Ishikawa (cell line): Measurements from ENCODE around the gene MED4.

Experiments used
- CEBPB ChIP-seq: IDR thresholded peaks from 2 replicates; pipeline ENCODE4 v1.6.1; 2012
- CREB1 ChIP-seq: IDR thresholded peaks from 2 replicates; pipeline ENCODE4 v1.6.1; 2012; ENCODE audit warnings: low read depth
- EGR1 ChIP-seq: IDR thresholded peaks from 2 replicates; pipeline ENCODE4 v1.6.1; 2012
- EP300 ChIP-seq: IDR thresholded peaks from 2 replicates; pipeline ENCODE4 v1.6.1; 2012; ENCODE audit warnings: borderline replicate concordance
- FOXM1 ChIP-seq: IDR thresholded peaks from 2 replicates; pipeline ENCODE4 v1.6.1; 2012; ENCODE audit warnings: low read depth, borderline replicate concordance
- NFIC ChIP-seq: IDR thresholded peaks from 2 replicates; pipeline ENCODE4 v1.6.1; 2012
- RAD21 ChIP-seq: IDR thresholded peaks from 2 replicates; pipeline ENCODE4 v1.6.1; 2012; ENCODE audit warnings: low read depth
- TAF1 ChIP-seq: IDR thresholded peaks from 2 replicates; pipeline ENCODE4 v1.6.1; 2012; ENCODE audit warnings: low read depth, mild to moderate bottlenecking
- TCF12 ChIP-seq: IDR thresholded peaks from 2 replicates; pipeline ENCODE4 v1.6.1; 2012; ENCODE audit warnings: low read depth
- TEAD4 ChIP-seq: IDR thresholded peaks from 2 replicates; pipeline ENCODE4 v1.6.1; 2012
- YY1 ChIP-seq: IDR thresholded peaks from 2 replicates; pipeline ENCODE4 v1.6.1; 2012; ENCODE audit warnings: low read depth
- ZBTB7A ChIP-seq: IDR thresholded peaks from 2 replicates; pipeline ENCODE4 v1.6.1; 2012; ENCODE audit warnings: low read depth
- TF ChIP-seq, protein P1 (sequence below): IDR thresholded peaks from 2 replicates; pipeline ENCODE4 v1.6.1; 2012; ENCODE audit warnings: low read depth, mild to moderate bottlenecking
- TF ChIP-seq, protein P2 (sequence below): IDR thresholded peaks from 2 replicates; pipeline ENCODE4 v1.6.1; 2012
- TF ChIP-seq, protein P3 (sequence below): IDR thresholded peaks from 2 replicates; pipeline ENCODE4 v1.6.1; 2012

Gene MED4

DNA sequence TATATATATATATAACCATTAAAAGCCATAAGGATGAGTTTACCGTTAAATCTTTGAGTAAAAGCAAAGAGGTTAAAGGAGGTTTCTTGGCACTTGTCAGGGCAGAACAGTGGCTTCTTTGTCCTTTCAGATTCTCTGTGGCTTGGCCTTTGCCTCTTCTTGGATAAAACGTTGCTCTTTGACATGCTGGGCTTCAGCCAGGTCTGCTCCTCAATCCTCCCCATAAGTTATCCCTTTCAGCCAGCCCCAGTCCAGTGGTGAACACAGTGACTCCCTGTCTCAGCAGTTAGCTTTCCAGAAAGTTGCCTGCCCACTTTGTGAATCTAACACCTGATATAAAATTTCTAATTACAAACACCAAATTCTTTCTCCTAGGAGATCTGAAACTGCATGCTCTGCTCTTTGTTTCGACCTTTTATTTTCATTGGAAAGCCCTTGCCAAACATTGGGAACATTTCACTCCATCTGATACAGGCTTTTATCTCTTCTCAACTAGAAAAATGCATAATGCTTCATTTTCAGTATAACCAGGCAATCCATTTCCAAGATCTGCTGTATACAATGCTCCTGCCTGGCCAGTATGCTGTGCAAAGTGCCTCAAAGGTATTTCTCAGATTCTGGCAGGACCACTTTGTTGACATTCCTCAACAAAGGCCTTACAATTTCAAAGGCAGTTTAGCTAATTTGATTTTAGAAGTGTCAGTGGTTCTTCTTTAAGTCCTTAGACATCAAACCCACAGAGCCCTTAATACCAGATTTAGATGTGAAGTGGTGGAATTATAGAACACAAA is 16.2 kb upstream of the MED4 start:
- TF ChIP-seq, protein P1, sequence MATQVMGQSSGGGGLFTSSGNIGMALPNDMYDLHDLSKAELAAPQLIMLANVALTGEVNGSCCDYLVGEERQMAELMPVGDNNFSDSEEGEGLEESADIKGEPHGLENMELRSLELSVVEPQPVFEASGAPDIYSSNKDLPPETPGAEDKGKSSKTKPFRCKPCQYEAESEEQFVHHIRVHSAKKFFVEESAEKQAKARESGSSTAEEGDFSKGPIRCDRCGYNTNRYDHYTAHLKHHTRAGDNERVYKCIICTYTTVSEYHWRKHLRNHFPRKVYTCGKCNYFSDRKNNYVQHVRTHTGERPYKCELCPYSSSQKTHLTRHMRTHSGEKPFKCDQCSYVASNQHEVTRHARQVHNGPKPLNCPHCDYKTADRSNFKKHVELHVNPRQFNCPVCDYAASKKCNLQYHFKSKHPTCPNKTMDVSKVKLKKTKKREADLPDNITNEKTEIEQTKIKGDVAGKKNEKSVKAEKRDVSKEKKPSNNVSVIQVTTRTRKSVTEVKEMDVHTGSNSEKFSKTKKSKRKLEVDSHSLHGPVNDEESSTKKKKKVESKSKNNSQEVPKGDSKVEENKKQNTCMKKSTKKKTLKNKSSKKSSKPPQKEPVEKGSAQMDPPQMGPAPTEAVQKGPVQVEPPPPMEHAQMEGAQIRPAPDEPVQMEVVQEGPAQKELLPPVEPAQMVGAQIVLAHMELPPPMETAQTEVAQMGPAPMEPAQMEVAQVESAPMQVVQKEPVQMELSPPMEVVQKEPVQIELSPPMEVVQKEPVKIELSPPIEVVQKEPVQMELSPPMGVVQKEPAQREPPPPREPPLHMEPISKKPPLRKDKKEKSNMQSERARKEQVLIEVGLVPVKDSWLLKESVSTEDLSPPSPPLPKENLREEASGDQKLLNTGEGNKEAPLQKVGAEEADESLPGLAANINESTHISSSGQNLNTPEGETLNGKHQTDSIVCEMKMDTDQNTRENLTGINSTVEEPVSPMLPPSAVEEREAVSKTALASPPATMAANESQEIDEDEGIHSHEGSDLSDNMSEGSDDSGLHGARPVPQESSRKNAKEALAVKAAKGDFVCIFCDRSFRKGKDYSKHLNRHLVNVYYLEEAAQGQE: no peak
- no peak for TF ChIP-seq TCF12
- TF ChIP-seq TAF1: no peak
- no peak for TF ChIP-seq FOXM1
- no peak for TF ChIP-seq CREB1
- TF ChIP-seq EGR1: no peak

DNA sequence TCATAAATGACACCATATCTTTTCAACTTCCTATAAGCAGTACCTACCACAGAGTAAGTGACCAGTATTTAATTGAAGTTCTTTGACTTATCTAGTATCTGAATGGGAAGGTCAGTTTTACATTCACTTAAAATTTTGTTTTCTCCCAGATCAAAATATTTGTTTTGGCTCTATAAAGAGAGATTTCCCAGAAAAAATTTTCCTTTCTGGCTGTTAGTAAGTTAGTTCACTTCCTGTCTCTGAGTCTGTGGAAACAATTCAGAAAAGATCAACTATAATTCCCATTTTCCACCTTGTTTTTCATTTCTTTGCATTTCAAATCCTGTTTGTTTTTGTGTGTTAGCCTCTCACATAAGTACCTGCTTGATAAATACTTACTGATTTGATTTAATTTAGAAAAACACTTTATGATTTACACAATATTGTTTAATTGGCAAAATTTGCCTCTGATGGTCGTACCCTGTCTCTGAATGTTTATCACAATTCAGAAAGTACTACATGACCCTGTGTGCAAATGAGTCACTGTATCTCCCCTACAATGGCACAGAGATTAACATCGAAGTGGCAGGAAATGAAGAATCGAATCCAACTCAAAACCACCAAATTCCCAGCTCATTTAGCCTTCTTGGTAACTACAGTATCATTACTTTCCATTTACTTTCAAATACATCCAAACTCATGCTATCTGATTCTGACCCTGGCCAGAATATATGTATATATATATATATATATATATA is 15.4 kb upstream of the MED4 start:
- TF ChIP-seq, protein P2, sequence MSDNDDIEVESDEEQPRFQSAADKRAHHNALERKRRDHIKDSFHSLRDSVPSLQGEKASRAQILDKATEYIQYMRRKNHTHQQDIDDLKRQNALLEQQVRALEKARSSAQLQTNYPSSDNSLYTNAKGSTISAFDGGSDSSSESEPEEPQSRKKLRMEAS: no peak
- no peak for TF ChIP-seq CEBPB
- TF ChIP-seq, protein P1: no peak
- no peak for TF ChIP-seq RAD21
- TF ChIP-seq TCF12: no peak
- TF ChIP-seq, protein P3, sequence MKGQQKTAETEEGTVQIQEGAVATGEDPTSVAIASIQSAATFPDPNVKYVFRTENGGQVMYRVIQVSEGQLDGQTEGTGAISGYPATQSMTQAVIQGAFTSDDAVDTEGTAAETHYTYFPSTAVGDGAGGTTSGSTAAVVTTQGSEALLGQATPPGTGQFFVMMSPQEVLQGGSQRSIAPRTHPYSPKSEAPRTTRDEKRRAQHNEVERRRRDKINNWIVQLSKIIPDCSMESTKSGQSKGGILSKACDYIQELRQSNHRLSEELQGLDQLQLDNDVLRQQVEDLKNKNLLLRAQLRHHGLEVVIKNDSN: no peak
- TF ChIP-seq NFIC: no peak
- TF ChIP-seq EP300: no peak
- no peak for TF ChIP-seq FOXM1
- no peak for TF ChIP-seq CREB1
- TF ChIP-seq EGR1: no peak
- TF ChIP-seq ZBTB7A: no peak
- TF ChIP-seq TEAD4: no peak
- no peak for TF ChIP-seq TAF1
- TF ChIP-seq YY1: no peak

DNA sequence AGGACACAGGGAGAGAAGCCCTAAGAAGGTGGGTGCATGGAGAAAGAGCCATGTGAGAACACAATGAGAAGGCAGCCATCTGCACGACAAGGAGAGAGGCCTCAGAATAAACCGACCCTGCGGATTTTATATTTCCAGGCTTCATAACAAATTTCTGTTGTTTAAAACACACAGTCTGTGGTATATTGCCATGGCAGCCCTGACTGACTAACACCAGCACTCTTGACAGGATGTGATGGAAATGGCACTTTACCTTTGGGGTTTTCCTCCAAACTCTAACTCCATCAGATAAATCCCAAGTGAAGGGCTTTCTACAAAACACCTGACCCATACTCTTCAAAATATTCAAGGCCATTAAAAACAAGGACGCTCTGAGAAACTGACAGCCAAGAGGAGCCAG is 13.2 kb upstream of the MED4 start:
- TF ChIP-seq YY1 (no peak), NFIC (no peak), CEBPB (no peak), TAF1 (no peak)

DNA sequence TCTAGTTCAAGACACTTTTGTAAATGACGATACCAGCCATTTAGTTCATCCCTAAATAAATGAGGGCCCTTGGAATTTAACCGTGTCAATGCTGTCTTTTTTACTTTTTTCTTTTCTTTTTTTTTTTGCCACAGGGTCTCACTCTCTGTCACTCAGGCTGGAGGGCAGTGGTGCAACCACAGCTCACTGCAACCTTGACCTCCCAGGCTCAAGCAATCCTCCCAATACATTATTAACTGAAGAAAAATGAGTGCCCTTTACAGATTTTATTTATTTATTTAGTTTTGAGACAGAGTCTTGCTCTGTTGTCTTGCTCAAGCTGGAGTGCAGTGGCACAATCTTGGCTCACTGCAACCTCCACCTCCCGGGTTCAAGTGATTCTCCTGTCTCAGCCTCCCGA is 2.9 kb upstream of the MED4 start:
- TF ChIP-seq EP300 (no peak), ZBTB7A (no peak), TEAD4 (no peak), EGR1 (no peak), CREB1 (no peak), TCF12 (no peak), NFIC (no peak), FOXM1 (no peak), RAD21 (no peak), YY1 (no peak), CEBPB (no peak)
- TF ChIP-seq, protein P2: no peak
- TF ChIP-seq, protein P1: no peak

DNA sequence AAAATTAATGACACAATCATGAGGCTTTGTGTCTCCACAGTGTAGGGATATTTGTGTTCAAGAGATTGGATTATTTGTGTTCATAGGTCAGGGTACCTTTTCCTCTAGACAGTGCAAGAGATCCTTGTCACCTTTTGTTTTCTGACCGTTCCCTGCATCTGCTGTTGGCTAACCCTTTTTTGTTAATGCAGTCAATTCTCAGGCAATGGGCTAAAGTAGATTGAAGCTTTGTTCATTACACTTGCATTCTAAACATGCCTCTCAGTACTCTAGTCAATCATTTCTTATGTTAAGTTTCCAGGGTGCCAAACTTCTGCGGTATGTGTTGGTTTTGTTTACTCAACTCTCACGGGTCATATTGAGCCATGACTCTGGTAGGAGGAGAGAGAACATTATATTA is 1.8 kb upstream of the MED4 start:
- TF ChIP-seq TAF1 (no peak), EP300 (no peak), EGR1 (no peak), CEBPB (no peak), ZBTB7A (no peak), RAD21 (no peak)
- TF ChIP-seq, protein P2: no peak
- TF ChIP-seq, protein P3: no peak
